ENCODE data around the gene LYPD4.

Gene LYPD4

DNA sequence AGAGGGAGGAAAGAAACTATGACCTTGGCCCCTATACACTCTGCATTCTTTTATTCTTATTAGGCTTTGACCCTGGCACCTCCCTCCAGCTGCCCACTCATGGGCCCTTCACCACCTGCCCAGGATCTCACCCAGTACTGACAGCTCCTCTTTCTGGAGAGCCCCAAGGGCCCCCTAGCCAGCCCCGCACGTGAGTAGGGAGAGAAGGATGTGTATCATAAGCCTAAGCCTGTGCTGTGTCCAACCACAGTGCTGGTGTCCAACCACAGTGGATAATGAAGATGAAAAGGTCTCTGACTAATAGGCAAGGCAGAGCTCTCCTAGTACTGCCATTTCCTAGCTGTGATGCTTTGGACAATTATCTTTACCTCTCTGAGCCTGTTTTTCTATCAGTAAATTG, 4.6 kb upstream of the LYPD4 start:
- no peak for FAIRE-seq

DNA sequence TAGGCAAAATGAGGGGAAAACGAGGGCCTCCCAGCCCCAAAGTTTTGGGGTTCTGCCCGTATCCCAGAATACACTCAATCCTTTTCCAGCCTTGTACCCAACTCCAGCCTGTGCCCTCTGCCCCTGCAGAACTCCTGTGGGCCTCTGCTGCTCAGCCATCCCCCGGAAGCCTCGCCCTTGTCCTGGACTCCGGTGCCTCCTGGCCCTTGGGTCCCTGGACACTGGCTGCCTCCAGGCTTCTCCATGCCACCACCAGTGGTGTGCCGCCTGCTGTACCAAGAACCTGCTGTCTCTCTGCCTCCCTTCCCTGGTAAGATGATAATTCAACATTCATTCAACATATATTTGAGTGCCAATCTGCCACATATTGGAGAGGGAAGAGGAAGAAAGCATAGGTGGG, 4.2 kb upstream of the LYPD4 start:
- FAIRE-seq, result no peak

DNA sequence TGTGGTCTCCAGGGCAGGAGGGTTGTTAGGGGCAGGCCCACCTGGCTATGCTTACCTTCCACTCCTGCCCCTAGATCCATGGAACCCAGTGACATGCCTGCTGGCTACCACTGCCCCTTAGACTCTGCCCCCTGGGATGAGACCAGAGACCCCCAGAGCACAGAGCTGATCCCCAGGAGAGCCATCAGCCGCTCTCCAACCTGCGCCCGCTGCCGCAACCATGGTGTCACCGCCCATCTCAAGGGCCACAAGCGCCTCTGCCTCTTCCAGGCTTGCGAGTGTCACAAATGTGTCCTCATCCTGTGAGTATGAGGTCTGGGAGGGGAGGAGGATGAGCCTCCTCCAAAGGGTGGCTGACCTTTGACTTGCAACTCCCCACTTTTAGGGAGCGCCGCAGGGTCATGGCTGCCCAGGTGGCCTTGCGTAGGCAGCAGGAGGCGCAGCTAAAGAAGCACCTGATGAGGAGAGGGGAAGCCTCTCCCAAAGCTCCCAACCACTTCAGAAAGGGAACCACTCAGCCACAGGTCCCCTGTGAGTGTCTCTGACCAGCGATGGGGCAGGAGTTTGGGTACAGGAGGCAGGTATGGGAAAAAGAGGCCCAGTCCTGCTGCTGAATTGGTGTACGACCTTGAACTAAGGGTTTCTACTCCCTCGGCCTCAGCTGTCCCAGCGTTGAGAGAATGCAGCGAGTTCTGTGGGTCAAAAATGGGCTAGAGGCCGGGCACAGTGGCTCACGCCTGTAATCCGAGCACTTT, 3.0 kb upstream of the LYPD4 start:
- no peak for FAIRE-seq

DNA sequence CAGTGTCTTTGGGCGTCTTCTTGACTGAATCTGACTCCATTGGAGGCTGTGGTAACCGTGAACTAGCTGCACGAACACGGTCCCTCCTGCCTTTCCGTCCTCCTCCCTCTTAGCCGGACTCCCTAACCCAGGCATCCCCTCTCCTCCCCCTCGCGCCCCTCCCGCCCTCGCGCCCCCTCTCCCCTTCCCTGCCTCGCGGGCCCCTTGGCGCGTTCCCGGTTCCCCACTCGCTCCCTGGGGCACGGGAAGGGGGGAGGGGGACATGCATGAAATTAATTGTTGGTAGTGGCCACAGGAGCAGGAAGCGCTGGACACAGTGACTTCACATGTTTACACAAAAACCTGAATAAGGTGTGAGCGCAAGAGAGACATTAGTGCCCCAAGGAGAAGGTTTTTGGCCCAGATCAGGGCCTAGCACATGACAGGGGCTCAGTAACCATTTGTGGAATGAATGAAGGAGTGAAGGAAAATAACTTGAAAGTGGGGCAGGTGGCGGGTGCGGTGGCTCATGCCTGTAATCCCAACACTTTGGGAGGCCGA, 638 bp upstream of the LYPD4 start:
- FAIRE-seq, result no peak

DNA sequence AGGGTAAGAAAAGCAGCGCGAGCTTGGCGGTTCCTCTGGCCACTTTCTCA, 343 bp upstream of the LYPD4 start, which contains the start of gene DMRTC2:
TSS of gene DMRTC2 (plus strand) at position 42 of the 50 bp plus-strand sequence. CDS start 2,387 bp downstream, outside the sequence.
- FAIRE-seq, result no peak

DNA sequence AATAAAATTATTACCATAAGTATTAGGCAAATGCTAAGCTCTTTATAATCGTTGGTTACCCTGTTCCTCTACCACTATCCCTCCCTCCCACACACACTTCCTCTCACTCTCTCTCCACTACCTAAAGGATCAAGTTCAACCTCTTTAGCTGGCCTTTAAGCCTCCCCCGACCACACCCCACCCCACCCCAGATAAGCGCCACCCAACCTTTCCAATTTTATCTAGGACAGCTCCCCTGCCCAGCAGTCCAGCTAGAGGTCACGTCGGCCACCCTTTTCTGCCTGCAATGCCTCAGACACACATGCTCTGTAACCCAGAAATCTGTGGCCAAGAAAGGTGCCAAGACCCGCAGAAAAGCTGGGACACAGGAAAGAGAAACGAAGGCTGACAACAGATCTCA, 1.1 kb downstream of the LYPD4 start:
- FAIRE-seq, result no peak

DNA sequence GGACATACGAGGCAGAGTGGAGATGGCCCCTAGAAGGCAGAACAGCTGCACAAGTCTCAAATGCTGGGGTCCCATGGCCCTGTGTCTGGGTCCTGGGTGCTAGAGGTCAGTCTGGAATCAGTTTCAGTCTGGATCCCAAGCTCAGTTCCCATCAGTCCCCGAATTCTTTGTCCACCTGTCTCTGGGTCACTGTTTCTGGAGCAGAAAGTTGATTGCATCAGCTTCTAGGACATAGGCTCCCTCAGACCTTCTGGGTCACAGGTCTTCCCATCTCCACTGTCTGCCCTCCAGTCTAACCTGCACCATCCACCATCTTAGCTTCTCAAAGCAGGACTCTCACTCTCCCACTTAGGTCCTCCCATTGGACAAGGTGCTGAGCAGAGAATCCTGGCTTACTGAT, 5.3 kb downstream of the LYPD4 start:
- no peak for FAIRE-seq

DNA sequence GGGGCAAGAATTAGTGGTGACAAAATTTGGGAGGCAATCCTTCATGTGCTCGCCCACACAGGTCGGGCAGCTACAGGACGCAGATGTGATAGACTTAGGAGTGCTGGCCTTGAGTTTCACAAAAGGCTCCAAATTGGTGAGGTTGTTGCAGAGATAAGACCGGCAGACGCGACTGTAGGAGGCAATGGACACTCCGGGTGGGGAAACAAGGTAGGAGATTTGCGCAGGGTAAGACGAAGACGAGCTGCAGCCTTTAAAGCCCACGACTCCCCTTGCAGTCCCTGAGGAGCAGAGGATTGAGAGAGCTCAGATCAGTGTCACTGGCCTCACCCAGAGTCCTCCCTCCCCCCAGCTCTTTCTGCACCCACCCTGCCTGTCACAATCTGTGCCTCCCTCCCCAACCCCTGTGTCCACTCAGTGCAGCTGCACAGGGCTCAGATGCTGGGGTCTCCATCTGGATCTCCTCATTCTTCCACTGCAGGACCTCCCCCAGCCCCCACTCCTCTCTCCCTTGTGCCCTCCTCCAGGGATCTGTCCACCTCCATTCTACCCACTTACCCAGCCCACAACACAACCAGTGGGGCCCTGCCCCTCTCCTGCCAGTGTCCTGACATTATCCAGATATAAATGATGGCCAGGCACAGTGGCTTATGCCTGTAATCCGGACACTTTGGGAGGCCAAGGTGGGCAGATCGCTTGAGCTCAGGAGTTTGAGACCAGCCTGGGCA, 6.3 kb downstream of the LYPD4 start:
- FAIRE-seq, result no peak

DNA sequence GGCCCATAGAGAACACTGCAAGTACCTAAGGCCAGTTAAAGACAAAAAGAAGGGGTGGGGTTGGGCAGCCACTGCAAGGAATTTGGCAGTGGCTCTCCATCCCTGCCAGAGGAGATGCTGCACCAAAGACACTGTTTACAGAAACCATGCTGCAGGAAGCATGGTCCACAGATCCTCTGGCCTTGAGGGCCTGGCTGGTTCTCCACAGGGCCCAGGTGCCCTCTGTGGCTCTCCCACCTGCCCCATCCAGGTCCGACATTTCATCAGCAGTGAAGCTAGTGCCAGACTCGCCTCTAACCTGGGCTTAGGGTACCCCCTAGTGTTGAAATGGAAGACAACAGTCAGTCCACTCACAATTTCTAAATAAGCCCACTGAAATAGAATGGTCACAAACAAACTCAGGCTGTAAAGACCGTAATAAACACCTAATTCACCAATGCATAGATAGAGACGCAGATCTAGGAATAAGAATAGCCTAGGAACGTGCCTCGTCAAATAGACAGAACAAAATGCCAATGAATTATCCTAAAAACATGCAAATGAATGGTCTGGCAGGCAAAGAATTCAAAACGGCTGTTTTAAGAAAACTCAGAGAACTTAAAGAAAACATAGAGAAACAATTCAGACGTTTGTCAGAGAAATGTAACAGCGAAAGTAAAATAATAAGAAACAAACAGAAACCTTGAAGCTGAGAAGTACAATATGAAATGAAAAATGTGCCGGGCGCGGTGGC, 23.3 kb downstream of the LYPD4 start:
- no peak for FAIRE-seq

DNA sequence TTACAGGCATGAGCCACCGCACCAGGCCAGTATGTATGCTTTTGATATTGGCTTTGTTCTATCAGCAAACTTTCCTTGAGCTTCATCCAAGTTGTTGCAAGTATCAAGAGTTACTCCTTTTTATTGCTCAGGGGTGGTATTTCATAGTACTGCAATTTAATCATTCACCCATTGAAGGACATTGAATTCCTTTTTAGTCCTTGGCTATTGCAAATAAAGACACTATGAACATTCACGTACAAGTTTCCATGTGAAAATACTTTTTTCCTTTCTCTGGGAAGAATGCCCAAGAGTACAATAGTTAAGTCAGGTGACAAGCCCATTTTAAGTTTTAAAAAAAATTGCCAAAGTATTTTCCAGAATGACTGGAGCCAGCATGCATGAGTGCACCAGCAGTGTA, 27.7 kb downstream of the LYPD4 start:
- no peak for FAIRE-seq

DNA sequence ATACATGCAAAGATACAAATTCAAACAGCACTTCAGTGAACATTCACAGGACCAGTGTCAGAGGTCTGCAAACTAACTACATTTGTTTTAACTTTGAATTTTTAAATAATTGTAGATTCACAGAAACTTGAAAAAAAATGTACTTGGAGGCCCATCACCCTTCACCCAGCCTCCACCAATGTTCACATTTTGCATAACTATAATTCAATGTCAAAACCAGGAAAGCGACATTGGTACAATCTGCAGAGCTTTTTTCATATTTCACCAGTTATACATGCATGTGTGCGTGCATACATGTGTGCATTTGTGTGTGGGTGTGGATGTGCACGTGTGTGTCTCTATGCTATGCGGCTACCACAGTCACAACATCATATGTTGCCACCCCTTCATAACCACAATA, 29.2 kb downstream of the LYPD4 start:
- FAIRE-seq, result no peak

DNA sequence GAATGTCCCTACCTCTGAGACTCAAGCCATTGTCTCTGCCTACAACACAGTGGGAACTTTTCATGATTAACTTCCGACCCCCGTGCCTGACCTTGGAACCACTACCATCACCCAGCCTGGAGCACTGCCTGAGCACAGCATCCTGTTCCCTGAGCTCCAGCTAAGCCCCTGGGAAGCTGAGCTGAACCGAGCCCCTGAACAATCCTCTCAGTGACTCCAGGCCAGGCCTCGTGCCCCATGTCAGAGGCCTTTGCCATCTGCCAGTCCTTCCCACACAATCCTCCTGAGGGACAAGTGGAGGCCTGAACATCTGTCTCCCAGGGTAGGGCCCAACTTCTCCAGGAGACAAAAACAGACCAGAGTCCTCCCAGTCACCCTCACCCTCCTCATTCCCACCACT, 30.6 kb downstream of the LYPD4 start:
- no peak for FAIRE-seq

DNA sequence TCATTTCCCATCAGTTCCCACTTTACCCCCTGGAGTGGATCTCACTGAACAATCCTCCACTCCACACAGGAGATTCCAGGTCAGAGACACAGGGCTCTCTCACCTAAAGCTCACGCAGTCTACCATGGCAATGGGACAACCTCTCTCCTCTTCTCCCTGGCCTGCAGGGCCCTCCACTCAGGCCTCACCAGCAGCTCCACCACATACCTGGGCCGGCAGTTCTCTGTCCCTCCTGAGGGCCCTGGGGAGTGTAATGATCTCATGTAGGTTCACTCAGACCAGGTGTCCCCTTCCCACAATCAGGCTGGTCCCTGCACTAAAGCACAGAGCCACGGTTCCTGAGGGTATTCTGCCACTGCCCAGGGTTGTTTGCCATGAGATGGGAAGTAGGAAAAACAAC, 32.5 kb downstream of the LYPD4 start:
- FAIRE-seq, result no peak

DNA sequence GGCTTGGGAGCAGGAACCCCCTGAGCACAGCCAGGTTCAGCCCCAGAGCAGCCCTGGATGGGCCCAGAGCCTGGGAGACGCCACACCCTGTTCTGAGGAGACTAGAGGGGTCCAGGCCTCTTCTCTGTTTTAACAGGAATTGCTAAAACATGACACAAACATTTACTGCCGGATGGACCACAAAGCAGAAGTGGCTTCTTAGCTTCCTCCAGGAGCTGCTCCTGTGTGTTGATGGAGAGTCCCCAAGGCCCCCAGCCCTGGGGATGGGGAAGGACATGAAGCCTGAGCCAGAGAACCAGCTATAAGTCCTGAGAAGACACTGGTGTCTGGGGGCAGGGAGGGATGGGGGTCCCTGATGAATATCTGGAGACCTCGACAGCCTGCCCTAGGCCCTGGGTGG, 33.4 kb downstream of the LYPD4 start:
- no peak for FAIRE-seq

DNA sequence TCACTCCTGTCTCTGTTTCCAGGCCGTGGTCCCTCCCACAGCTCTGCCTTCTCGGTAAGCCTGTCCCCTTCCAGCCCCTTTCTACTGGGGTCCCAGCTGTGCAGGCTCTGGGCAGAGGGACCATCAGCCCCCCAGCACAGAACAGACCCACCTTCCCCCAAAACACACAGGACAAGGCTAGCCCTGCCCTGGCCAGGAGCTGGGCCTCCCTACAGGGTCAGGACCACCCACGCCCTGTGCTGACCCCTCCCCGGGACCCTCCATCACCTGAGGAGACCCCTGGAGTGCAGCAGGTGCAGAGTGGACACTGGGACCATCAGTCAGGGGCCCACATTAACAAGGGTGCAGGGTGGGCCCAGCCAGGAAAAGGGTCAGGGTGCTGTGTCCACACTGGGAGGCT, 34.2 kb downstream of the LYPD4 start:
- no peak for FAIRE-seq

DNA sequence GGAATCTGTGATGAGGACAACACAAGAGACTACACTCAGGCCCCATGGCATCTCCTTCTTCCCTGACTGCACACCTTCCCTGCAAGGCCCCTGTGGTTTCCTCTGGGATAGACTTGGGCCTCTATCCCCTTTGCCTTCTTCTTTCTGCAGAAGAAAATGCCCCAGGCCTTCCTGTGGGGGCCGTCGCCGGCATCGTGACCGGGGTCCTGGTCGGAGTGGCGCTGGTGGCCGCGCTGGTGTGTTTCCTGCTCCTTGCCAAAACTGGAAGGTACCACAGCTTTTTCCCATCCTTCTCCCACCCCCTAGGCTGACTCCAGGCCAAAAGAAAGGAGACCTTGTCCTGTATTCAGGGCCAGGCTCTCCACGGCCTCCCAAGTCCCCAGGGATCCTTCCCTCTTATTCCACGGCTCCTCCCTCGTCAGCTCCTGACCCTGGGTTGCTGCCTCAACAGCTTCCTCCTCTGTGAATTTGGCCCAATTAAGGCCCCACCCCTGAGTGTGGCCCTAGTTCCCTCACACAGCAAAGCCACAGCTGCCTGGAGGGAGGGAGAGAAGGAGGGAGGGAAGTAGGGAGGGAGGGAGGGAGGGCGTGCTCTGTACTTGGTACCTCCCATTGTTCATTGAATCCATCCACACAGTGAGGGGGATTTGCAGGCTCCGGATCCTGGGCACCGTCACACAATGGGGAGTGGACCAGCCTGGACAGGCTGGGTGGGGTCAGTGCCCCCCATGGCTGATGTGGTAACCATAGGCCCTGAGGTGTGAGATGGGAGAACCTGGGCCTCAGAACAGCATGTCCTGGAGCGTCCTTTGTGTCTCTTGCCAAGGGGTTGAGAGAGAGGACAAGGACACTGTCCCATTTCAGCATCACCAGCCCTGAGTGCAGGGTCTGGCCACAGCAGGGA, 35.6 kb downstream of the LYPD4 start:
- FAIRE-seq, result no peak

DNA sequence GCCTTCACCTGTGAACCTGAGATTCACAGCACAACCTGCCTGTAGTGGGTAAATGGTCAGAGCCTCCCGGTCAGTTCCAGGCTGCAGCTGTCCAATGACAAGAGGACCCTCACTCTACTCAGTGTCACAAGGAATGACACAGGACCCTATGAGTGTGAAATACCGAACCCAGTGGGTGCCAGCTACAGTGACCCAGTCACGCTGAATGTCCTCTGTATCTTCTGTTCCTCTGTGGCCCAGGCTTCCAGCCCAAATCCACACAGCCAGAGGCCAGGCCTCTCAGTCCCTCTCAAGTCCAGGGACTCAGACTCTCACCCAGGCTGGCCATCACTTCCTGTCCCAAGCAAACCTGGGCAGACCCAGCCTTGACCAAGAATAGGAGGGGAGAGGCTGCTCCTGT, 37.3 kb downstream of the LYPD4 start:
- no peak for FAIRE-seq

DNA sequence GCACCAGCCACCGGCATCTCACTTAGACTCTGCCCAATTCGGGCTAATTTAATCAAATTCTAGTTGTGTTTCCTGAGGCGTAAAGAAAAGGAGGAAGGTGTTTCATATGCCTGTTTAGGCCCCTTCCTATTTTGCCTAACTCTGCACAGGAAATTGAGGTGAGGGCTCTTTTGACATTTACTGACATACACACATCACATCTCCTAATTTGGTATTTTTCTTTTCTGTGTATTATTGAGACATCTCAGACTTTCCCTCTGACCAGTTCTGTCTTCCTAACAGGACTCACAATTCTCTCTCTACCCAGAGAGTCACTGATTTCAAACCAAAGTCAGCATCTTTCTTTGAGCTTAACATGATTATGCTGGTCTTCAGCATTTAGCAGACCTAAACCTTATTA, 40.1 kb downstream of the LYPD4 start:
- no peak for FAIRE-seq

DNA sequence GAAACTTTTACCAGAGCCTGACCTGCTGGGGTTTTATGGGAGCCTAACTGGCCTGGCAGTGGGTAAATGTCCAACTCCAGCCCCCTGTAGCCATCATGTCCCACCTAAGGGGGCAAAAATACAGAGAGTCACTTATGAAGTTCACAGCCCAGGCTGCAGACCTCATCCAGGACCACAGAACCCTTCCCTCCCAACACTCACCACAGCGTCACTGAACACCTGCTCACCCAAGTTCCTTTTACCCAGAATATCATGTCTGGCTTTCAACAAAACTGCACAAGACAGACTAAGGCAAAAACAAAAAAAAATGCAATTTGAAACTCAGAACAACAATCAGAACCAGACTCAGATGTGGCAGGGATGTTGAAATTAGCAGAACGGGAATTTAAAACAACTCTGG, 41.7 kb downstream of the LYPD4 start:
- no peak for FAIRE-seq

DNA sequence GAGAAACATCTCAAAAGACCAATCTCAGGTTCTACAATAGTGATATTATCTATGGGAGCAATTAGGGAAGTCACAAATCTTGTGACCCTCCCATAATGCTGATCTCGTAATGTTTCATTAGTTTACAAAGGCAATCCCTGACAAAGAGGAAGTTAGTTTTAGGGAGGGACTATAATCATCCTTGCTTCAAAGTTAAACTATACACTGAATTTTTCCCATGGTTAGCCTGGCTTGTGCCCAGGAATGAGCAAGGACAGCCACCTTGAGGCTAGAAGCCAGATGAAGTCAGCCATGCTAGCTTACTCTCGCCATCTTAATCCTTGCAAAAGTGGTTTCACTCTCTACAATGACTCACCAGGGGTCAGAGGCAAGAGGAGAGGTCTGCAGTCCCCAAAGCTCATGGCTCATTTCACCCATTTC, 42.7 kb downstream of the LYPD4 start:
- no peak for FAIRE-seq

DNA sequence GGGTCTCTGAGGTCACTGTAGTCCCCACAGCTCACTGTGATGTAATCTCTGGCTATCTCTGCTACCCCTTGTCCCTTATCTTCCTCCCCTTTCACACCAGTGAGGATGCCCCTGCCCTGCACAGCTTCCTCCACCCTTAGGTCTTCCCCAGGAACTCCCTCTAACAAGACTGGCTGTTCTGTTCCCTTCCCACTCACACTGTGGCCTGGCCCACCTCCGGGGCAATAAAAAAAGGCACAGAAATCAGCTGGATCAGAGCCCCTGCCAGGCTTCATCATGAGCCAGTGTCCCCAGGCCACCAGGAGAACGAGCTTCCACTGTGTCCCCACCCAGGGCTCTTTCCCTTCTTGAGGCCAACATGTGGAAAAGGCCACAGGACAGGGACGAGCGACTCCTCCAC, 43.5 kb downstream of the LYPD4 start:
- no peak for FAIRE-seq

DNA sequence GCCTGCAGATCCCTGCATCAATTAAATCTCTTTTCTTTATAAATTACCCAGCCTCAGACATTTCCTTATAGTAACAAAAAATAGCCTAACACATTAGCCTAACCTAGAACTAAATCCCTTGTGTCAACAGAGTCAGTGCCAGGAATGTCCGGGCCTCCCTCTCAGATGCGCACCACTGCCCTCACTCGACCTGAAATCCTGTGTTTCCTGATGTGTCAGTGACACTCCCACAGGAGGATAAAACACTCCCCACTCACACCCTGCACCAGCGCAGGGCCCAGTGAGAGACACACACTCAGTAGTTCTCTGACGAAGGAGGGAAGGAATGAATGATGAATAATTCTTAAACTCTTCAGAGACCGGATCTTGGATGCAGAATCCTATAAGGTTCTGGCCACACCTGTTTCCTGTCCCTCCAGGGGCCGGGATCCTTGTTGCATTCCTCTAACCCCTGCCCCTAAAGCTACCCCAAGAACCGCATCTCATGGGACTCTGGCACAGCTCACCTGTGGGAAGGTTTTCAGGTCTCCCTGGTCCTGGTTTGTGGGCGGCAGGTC, 45.0 kb downstream of the LYPD4 start:
- no peak for FAIRE-seq

DNA sequence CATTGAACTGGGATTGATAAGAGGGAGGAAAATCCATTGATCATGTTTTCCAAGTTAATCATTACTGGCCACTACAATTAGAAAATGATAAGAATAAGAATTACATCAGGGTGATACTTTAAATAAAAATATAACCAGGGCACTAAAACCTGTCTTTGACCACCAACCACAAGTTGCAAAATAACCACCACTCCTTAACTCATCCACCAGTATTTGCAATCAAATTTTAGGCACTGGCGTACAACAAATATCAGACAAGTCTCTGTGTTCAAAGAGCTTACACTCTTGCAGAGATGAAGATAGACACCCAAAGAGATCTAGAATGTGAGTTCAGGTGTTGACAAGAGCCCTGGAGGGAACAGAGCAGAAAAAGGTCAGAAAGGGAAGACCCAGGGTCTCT, 47.6 kb downstream of the LYPD4 start:
- no peak for FAIRE-seq

Data from islet of Langerhans (tissue), 1 donor.